GM23248 (cell line): ENCODE measurements around the gene DUSP16.

Source experiments
- EZH2 ChIP-seq: fragments of 200-600 bp; sonication (generic); IDR thresholded peaks from 2 replicates; pipeline ENCODE4 v1.6.1; 2018; ENCODE audit warnings: antibody characterized with exemption, mild to moderate bottlenecking; ENCODE audit not compliant: insufficient read depth, poor library complexity, severe bottlenecking
- EZH2phosphoT487 ChIP-seq: fragments of 200-600 bp; sonication (generic); IDR thresholded peaks from 2 replicates; pipeline ENCODE4 v1.6.1; 2018; ENCODE audit warnings: antibody characterized with exemption, moderate library complexity, mild to moderate bottlenecking, low read depth; ENCODE audit not compliant: insufficient read depth

DNA sequence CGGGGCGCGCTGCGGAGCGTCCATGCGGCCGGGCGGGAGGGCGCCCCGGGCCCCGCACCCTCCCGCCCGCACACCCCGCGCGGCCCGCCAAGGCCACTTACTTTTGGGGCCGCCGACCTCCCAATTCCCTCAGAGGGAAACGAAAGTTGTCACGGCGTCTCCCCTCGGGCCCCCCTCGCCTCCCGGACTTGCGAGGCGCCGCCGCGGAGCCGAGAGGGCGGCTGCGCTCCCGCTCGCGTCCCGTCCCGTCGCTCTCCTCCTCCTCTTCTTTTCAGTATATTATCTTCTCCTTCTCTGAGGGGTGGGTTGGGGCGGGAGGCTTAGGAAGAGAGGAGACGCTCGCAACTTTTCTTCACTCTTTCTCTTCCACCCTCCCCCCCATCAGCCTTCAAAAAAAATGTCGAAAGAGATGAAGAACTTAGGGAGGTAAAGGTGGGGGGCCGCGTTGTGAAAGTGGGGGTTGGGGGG, 613 bp downstream of the DUSP16 start:
- TF ChIP-seq EZH2 (no peak), EZH2phosphoT487 (no peak)
